NCI-H460 (cell line): ENCODE measurements around the gene ANKRD62. TPM values are rescaled to one million over a fixed set of nuclear protein-coding genes. Genes with fewer than 3 reads are reported as not detected.
"Not testable (repeated sequence)": the region's sequence is repeated elsewhere in the genome, so short reads cannot be mapped to it uniquely, and the experiment has no call there.

ENCODE experiments used
- DNase-seq: peaks from one replicate; pipeline ENCODE4 v3.0.0-alpha.2; 2016; ENCODE audit warnings: low read depth; ENCODE audit errors: extremely low read depth
- total RNA-seq: library from RNA; depleted of rRNA; stranded (reverse); fragments of >200 nt; shearing (Covaris generic); gene quantifications from 2 replicates; pipeline ENCODE4 v1.2.3, GENCODE V29; 2014

The ANKRD62 gene
- total RNA-seq, 1 experiment from 2014 or later: not detected

GRCh38 chr18:12091538-12092141 is 2.0 kb upstream of the ANKRD62 start:
- DNase-seq: no peak

- DNase-seq: peak; percentile 54
Measured at GRCh38 chr18:12092398-12093229, 1.0 kb upstream of the ANKRD62 start.

- no peak for DNase-seq
Measured at GRCh38 chr18:12098374-12098773, 4.7 kb downstream of the ANKRD62 start.

- DNase-seq: no peak
Measured at GRCh38 chr18:12099160-12099559, 5.5 kb downstream of the ANKRD62 start.

GRCh38 chr18:12101266-12101665 is 7.6 kb downstream of the ANKRD62 start:
- no peak for DNase-seq

GRCh38 chr18:12102136-12102842 is 8.6 kb downstream of the ANKRD62 start:
- DNase-seq: no peak

GRCh38 chr18:12106471-12106870 is 12.8 kb downstream of the ANKRD62 start:
- no peak for DNase-seq

GRCh38 chr18:12109836-12110235 is 16.2 kb downstream of the ANKRD62 start:
- no peak for DNase-seq

- no peak for DNase-seq
Measured at GRCh38 chr18:12113999-12114646, 20.5 kb downstream of the ANKRD62 start.

- no peak for DNase-seq
Measured at GRCh38 chr18:12119358-12119757, 25.7 kb downstream of the ANKRD62 start.

- no peak for DNase-seq
Measured at GRCh38 chr18:12121175-12122042, 27.8 kb downstream of the ANKRD62 start.

GRCh38 chr18:12122043-12122389 is 28.4 kb downstream of the ANKRD62 start:
- DNase-seq: not testable (repeated sequence)

GRCh38 chr18:12127647-12128046 is 34.0 kb downstream of the ANKRD62 start:
- not testable (repeated sequence) for DNase-seq

GRCh38 chr18:12138831-12139230 is 45.2 kb downstream of the ANKRD62 start:
- not testable (repeated sequence) for DNase-seq

- not testable (repeated sequence) for DNase-seq
Measured at GRCh38 chr18:12140866-12141265, 47.2 kb downstream of the ANKRD62 start.

- DNase-seq: not testable (repeated sequence)
Measured at GRCh38 chr18:12141778-12142177, 48.1 kb downstream of the ANKRD62 start.

GRCh38 chr18:12149431-12149830 is 55.8 kb downstream of the ANKRD62 start:
- DNase-seq: not testable (repeated sequence)

- no peak for DNase-seq
Measured at GRCh38 chr18:12154361-12154760, 60.7 kb downstream of the ANKRD62 start.

- DNase-seq: no peak
Measured at GRCh38 chr18:12155996-12156395, 62.4 kb downstream of the ANKRD62 start.

GRCh38 chr18:12159446-12159845 is 65.8 kb downstream of the ANKRD62 start:
- no peak for DNase-seq
